Neural progenitor cell (in vitro differentiated cells): ENCODE measurements around the gene LRRC75B.
"Not testable (repeated sequence)": the region's sequence is repeated elsewhere in the genome, so short reads cannot be mapped to it uniquely, and the experiment has no call there.

Experiments used
- EZH2 ChIP-seq: fragments of 200-600 bp; sonication (generic); IDR thresholded peaks from 2 replicates; pipeline ENCODE4 v1.6.1; 2017; ENCODE audit warnings: antibody characterized with exemption, mild to moderate bottlenecking, moderate library complexity
- TF ChIP-seq, protein P1 (sequence below): fragments of 200-600 bp; sonication (generic); IDR thresholded peaks from 2 replicates; pipeline ENCODE4 v1.5.1; 2017; ENCODE audit warnings: antibody characterized with exemption, mild to moderate bottlenecking

- TF ChIP-seq, protein P1, sequence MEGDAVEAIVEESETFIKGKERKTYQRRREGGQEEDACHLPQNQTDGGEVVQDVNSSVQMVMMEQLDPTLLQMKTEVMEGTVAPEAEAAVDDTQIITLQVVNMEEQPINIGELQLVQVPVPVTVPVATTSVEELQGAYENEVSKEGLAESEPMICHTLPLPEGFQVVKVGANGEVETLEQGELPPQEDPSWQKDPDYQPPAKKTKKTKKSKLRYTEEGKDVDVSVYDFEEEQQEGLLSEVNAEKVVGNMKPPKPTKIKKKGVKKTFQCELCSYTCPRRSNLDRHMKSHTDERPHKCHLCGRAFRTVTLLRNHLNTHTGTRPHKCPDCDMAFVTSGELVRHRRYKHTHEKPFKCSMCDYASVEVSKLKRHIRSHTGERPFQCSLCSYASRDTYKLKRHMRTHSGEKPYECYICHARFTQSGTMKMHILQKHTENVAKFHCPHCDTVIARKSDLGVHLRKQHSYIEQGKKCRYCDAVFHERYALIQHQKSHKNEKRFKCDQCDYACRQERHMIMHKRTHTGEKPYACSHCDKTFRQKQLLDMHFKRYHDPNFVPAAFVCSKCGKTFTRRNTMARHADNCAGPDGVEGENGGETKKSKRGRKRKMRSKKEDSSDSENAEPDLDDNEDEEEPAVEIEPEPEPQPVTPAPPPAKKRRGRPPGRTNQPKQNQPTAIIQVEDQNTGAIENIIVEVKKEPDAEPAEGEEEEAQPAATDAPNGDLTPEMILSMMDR = not testable (repeated sequence)
- TF ChIP-seq EZH2 = not testable (repeated sequence)
These were observed 40.2 kb downstream of the LRRC75B start for GRCh38 chr22:24552503-24553286.
